ENCODE measurements around the gene CLK3. TPM values are rescaled to one million over a fixed set of nuclear protein-coding genes. Genes with fewer than 3 reads are reported as not detected.

CLK3 gene
- total RNA-seq, 1 donor from 2014 or later = 89.1 TPM

- intact Hi-C loops (cut with DNase I) = no loop called here
- H3K4me1 ChIP-seq = no peaks in the 10 kb centered on the region
- no peak for TF ChIP-seq POLR2AphosphoS5 (IDR thresholded peaks at IDR 0.05; ENCODE audit: insufficient read depth in 1 of 2, low read depth in 1 of 2)
- TF ChIP-seq POLR2A (IDR thresholded peaks at IDR 0.05) = no peak
- TF ChIP-seq CTCF (IDR thresholded peaks at IDR 0.05) = no peak
Measured at GRCh38 chr15:74585191-74585590, 30.4 kb upstream of the CLK3 start.

GRCh38 chr15:74585857-74586256 lies 29.8 kb upstream of the CLK3 start:
- Histone ChIP-seq H3K4me1 (no peaks in the 10 kb centered on the region), H3K27ac (no peak overlapping the region), H3K36me3 (peaks cover 0 to 3% of the 10 kb centered on the region in 2 donors), H3K4me3 (no peak overlapping the region), H3K9me3 (no peaks in the 10 kb centered on the region), H3K27me3 (no peaks in the 10 kb centered on the region)
- DNase-seq (ENCODE audit: extremely low spot score in 2 of 2) = no peak
- intact Hi-C loops (cut with DNase I) = no loop called here
- no peak for TF ChIP-seq POLR2A (IDR thresholded peaks at IDR 0.05)
- TF ChIP-seq CTCF (IDR thresholded peaks at IDR 0.05) = no peak
- no peak for TF ChIP-seq POLR2AphosphoS5 (IDR thresholded peaks at IDR 0.05; ENCODE audit: insufficient read depth in 1 of 2, low read depth in 1 of 2)

More at GRCh38 chr15:74585191-74585590, 30.4 kb upstream of the CLK3 start:
- no peak for DNase-seq (ENCODE audit: extremely low spot score in 2 of 2)
- no peaks in the 10 kb centered on the region for H3K36me3 ChIP-seq
- H3K27me3 ChIP-seq = no peaks in the 10 kb centered on the region
- H3K4me3 ChIP-seq = no peak overlapping the region
- no peak overlapping the region for H3K27ac ChIP-seq
- H3K9me3 ChIP-seq = no peaks in the 10 kb centered on the region

GRCh38 chr15:74589826-74590225 lies 25.8 kb upstream of the CLK3 start:
- peaks cover 0 to 23% of the 10 kb centered on the region in 2 donors for H3K36me3 ChIP-seq
- H3K27ac ChIP-seq = no peak overlapping the region
- no peak overlapping the region for H3K4me3 ChIP-seq
- intact Hi-C loops (cut with DNase I) = no loop called here
- H3K4me1 ChIP-seq = no peaks in the 10 kb centered on the region
- no peaks in the 10 kb centered on the region for H3K9me3 ChIP-seq
- TF ChIP-seq POLR2A (IDR thresholded peaks at IDR 0.05) (no peak), CTCF (IDR thresholded peaks at IDR 0.05) (no peak), POLR2AphosphoS5 (IDR thresholded peaks at IDR 0.05; ENCODE audit: insufficient read depth in 1 of 2, low read depth in 1 of 2) (no peak)
- H3K27me3 ChIP-seq = no peaks in the 10 kb centered on the region
- DNase-seq (ENCODE audit: extremely low spot score in 2 of 2) = no peak

GRCh38 chr15:74592222-74592621 lies 23.4 kb upstream of the CLK3 start:
- peaks cover 0 to 23% of the 10 kb centered on the region in 2 donors for H3K36me3 ChIP-seq
- no peaks in the 10 kb centered on the region for H3K9me3 ChIP-seq
- no peak for DNase-seq (ENCODE audit: extremely low spot score in 2 of 2)
- H3K4me3 ChIP-seq = no peak overlapping the region
- no peaks in the 10 kb centered on the region for H3K27me3 ChIP-seq
- no peak overlapping the region for H3K27ac ChIP-seq
- no peak for TF ChIP-seq CTCF (IDR thresholded peaks at IDR 0.05)
- no peak for TF ChIP-seq POLR2A (IDR thresholded peaks at IDR 0.05)
- no peak for TF ChIP-seq POLR2AphosphoS5 (IDR thresholded peaks at IDR 0.05; ENCODE audit: insufficient read depth in 1 of 2, low read depth in 1 of 2)
- intact Hi-C loops (cut with DNase I) = no loop called here
- no peaks in the 10 kb centered on the region for H3K4me1 ChIP-seq

- Histone ChIP-seq H3K4me1 (no peaks in the 10 kb centered on the region), H3K27me3 (no peaks in the 10 kb centered on the region), H3K27ac (no peak overlapping the region), H3K36me3 (peaks cover 0 to 23% of the 10 kb centered on the region in 2 donors), H3K9me3 (no peaks in the 10 kb centered on the region), H3K4me3 (no peak overlapping the region)
- no peak for TF ChIP-seq CTCF (IDR thresholded peaks at IDR 0.05)
- no peak for TF ChIP-seq POLR2AphosphoS5 (IDR thresholded peaks at IDR 0.05; ENCODE audit: insufficient read depth in 1 of 2, low read depth in 1 of 2)
- TF ChIP-seq POLR2A (IDR thresholded peaks at IDR 0.05) = no peak
- no peak for DNase-seq (ENCODE audit: extremely low spot score in 2 of 2)
- intact Hi-C loops (cut with DNase I) = no loop called here
Measured at GRCh38 chr15:74593122-74593521, 22.5 kb upstream of the CLK3 start.

Data from vagina (tissue), 2 donors.